NK-92 (cell line): ENCODE data around the gene BEND4.

ENCODE experiments used
- DNase-seq: peaks from one replicate; lab custom pipeline; 2025; ENCODE audit not compliant: unreplicated experiment; lab: John Stamatoyannopoulos, UW

Gene BEND4

DNA sequence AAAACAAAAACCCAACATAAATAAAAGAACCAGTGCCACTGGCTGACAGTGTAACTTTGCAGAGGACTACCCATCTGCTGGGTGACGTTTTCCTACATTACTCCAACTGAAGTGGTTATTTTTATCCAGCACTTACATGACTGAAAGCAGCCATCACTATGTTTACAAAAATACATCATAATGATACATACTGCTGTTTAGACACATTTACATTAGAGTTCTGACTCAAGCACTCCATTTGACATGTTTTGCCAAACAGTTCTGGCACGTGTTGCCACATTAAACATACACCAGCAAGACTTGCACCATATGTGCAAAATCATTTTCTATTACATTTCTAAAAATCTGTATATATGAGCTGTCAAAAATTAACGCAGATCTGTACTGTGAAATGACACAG lies 39.6 kb downstream of the BEND4 start:
- no peak for DNase-seq

DNA sequence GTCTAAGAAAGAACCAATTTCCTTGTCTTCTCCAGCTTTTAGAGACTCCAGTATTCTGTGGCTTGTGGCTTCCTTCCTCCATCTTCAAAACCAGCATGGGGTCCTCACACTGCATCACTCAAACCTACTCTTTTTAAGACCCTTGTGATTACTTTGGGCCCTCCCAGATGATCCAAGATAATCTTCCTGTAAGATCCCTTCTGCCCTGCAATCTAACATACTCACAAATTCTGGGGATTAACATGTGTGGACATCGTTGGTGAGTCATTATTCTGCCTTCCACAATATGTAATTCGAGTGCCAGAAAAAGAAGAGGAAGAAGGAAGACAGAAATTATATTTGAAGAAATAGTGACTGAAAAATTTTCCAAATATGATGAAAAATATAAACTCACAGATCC lies 47.9 kb downstream of the BEND4 start:
- DNase-seq = no peak

DNA sequence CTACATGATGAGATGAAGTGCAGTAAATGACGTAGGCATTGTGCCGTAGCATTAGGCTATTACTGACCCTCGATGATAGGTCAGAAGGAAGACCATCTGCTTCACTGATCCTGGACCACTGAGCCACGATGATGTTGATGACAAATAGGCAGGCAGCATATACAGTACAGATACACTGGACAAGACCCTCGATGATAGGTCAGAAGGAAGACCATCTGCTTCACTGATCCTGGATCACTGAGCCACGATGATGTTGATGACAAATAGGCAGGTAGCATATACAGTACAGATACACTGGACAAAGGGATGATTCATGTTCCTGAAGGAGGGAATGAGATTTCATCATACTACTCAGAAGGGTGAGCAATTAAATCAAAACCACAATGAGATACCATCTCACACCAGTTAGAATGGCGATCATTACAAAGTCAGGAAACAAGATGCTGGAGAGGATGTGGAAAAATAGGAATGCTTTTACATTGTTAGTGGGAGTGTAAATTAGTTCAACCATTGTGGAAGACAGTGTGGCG lies 50.9 kb downstream of the BEND4 start:
- no peak for DNase-seq

DNA sequence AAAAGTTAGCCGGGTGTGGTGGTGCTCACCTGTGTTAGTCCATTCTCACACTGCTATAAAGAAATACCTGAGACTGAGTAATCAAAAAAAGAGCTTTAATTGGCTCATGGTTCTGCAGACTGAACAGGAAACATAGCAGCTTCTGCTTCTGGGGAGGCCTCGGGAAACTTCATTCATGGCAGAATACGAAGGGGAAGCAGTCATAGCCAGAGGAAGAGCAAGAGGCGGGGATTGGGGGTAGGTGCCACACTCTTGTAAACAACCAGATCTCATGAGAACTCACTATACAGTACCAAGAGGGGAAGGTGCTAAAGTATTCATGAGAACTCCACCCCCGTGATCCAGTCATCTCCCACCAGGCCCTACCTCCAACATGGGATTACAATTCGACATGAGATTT lies 64.1 kb downstream of the BEND4 start:
- DNase-seq = no peak

DNA sequence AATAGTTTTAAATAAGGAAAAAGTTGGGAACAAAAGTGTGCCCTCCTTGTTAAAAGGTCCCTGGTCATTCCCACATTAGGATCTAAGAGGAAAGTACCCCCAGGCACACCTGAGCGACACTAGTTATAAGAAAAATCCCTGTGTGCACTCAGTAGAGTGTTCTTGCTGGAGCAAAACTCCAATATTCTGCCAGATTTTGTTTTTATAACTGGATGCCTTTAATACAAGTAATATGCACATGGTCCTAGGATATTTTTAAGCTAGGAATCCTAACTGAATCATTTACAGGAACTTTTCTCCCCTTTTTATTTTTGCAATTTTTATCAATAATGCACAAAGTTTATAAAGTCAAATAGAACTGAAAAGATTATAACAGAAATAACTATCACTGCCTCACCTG lies 68.6 kb downstream of the BEND4 start:
- no peak for DNase-seq

DNA sequence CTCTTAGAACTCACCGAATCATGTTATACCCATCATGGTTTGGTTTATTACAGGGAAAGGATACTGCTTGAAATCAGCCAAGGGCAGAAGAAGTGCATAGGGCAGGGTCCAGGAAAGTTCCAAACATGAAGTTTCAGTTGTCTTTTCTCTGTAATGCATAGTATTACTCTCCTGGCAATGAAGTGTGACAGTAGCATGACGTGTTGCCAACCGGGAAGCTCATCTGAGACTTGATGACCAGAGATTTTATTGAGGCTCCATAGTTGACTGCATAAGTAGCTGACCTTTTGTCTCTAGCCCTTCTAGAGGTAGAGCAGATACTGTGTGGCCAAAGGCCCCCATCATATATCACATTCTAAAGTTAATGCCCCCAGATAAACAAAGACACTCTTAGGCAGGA lies 72.1 kb downstream of the BEND4 start:
- DNase-seq = no peak

DNA sequence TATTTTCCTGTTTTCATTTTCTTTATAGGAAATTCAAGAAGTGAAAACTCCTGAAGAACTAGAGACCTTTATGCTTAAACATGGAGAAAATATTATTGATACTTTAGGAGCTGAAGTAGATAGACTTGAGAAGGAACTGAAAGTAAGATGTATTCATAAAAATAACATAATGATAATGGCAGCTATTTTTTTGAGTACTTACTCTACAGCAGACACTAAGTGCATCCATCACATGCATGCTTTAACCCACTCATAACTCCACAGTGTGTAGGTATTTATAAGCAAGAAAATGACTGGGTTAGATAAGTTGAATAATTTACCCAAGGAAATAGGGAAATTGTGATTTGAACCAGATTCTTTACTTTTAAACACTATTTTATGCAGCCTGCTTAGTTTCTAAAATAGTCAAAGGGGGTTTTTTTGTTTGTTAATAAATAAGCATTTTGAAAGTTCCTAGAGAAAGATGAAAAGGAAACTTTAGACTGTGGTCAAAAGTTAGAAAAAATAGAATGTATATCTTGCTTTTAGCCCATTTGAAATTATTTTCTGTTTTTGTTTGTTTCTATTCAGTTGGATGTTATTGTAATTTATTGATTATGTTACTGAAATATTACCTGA lies 74.2 kb downstream of the BEND4 start:
- no peak for DNase-seq

DNA sequence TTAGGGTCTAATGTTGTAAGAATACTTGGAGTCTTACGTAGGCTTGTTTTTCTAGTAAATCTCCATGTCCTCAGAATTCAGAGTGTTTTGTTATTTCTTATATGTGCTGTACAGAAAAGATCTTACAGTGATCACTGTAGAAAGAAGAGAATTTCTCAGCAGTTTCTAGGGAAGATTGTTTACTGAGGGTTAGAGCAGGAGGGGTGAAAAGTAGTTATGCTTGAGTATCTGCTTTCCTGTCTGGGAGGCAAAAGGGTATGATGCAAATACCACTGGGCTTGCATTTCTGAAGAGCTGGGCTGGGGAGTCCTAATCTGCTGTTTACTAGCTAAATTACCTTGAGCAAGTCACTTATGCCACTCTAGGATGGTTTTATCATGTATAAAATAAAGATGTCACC lies 78.2 kb downstream of the BEND4 start:
- DNase-seq = no peak

DNA sequence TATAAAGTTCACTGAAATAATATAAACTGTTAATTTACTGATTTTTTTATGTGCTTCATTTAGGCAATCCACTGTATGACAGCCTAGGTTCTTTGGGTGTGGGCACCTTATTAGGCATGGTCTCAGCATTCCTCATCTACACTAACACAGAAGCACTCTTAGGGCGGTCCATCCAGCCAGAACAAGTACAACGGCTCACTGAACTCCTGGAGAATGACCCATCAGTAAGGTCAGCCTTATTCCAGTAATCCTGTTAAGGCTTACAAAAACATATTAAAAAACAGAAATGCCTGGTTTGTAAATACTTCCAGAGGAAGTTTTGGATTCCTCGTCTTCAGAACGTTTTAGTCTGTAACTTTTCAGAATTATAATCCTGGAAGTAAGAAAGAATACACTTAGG lies 82.0 kb downstream of the BEND4 start:
- DNase-seq = no peak

DNA sequence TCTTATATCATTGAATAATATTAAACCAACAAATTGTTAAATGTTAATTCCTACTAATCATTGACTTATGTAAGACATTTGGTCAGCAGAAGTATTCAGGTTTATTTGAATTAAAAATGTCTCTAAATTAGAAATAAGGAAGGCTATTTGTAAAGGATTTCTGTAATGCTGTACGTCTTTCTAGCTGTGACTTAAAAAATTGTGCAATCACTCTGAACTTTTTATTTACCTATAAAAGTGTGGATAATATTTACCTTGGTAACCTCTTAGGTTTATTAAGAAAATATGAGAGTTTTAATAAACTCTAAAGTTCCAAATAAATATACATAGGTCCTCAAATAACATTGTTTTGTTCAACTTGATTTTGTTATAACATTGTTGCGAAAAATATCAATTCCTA lies 85.2 kb downstream of the BEND4 start:
- no peak for DNase-seq

DNA sequence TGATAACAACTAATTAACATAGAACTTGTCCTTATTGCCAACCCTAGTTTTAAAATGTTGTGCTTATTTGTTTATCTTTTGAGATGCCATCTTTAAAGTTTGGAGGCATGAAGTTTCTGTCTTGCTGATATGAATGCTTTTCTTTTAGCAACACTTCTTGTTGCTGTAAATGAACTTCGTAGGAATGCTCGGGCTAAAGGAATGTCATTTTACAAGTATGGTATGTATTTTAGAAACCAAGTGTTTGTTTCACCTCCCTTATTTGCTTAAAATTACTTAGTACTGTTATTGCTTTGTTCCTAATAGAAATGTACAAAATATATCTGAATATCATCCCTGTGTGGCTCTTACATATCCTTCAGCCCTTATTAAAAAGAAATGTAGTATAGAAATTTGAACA lies 86.1 kb downstream of the BEND4 start:
- DNase-seq = no peak
